Fibroblast of mammary gland (primary cell): ENCODE results near the gene SPNS3.

Experiments used
- DNase-seq: peaks from one replicate; pipeline ENCODE4 v3.0.0-alpha.2; 2010; ENCODE audit warnings: low read depth
- H3K4me3 ChIP-seq: 2 replicates; pipeline ENCODE4 v1.5.1; 2011; ENCODE audit warnings: low read depth, mild to moderate bottlenecking, low read length, moderate library complexity; ENCODE audit not compliant: control insufficient read depth
- TF ChIP-seq, protein P1 (sequence below): conservative IDR thresholded peaks from 2 replicates; pipeline ENCODE4 v1.5.1; 2011; ENCODE audit warnings: low read depth, low read length, inconsistent platforms; ENCODE audit not compliant: control insufficient read depth, insufficient read depth

Gene SPNS3, protein sequence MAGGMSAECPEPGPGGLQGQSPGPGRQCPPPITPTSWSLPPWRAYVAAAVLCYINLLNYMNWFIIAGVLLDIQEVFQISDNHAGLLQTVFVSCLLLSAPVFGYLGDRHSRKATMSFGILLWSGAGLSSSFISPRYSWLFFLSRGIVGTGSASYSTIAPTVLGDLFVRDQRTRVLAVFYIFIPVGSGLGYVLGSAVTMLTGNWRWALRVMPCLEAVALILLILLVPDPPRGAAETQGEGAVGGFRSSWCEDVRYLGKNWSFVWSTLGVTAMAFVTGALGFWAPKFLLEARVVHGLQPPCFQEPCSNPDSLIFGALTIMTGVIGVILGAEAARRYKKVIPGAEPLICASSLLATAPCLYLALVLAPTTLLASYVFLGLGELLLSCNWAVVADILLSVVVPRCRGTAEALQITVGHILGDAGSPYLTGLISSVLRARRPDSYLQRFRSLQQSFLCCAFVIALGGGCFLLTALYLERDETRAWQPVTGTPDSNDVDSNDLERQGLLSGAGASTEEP

DNA sequence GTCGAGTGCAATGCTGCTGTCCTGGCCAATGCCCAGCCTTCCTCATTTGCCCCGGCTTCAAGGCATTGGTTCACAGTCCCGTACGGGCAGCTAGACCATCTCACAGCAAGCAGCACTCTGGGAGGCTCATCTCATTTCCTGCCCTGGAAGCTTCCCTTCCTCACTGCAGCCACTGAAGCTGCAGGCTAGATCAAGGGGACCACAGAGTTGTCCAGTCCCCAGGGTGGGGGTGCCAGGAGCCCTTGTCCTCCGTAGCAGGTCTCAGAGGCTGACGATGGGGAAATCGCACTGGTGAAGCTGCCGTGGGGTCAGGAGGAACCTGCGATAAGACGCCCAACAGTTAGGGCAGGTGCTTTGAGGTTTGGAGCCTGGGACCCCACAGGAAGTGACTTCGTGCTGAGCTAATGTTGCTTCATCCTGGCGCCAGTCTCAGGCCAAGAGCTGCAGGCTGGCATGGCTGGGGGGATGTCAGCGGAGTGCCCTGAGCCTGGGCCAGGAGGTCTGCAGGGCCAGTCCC lies at the start of gene SPNS3:
SPNS3 (plus strand) TSS at position 426 of the 517 bp plus-strand sequence; CDS start at position 454, 28 bp downstream.
- H3K4me3 ChIP-seq: no peak within 1 kb of the TSS
- TF ChIP-seq, protein P1, sequence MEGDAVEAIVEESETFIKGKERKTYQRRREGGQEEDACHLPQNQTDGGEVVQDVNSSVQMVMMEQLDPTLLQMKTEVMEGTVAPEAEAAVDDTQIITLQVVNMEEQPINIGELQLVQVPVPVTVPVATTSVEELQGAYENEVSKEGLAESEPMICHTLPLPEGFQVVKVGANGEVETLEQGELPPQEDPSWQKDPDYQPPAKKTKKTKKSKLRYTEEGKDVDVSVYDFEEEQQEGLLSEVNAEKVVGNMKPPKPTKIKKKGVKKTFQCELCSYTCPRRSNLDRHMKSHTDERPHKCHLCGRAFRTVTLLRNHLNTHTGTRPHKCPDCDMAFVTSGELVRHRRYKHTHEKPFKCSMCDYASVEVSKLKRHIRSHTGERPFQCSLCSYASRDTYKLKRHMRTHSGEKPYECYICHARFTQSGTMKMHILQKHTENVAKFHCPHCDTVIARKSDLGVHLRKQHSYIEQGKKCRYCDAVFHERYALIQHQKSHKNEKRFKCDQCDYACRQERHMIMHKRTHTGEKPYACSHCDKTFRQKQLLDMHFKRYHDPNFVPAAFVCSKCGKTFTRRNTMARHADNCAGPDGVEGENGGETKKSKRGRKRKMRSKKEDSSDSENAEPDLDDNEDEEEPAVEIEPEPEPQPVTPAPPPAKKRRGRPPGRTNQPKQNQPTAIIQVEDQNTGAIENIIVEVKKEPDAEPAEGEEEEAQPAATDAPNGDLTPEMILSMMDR: no peak
- DNase-seq: no peak

DNA sequence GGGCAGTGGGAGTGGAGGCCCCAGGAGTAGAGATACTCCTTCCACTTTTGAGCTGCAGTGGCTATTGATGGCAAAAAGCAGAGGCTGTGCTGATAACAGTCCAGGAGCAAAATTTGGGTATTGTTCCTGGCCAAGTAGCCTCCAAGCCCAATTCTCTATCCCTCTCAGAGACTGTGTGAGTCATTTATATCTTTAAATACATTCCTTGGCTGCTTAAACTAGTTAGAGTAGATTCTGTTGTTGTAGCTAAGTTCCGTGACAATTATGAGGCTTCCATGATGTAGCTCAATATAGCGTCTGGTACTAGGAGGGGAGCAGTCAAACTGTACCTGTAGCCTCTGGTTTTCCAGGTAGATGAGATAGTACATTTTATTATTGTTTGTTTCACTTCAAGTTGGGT lies 47.3 kb upstream of the SPNS3 start:
- TF ChIP-seq, protein P1: no peak
- H3K4me3 ChIP-seq: no peak overlapping the region
- DNase-seq: no peak

DNA sequence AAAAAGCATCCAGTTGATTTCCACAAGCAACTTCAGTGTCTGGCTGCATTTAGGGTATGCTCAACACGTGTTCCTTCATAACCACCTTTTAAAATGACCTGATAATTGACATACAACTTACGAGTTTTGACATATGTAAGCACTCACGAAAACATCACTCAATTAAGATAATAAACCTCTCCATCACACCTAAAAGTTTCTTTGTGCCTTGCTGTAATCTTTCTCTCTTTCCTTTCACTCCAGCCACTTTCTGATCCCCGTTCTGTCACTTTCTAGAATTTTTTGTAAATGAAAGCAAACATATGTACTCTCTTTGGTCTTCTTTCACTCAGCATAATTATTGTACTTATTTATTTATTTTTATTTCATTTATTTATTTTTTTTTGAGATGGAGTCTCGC lies 46.6 kb upstream of the SPNS3 start:
- DNase-seq: no peak
- TF ChIP-seq, protein P1: no peak
- no peak overlapping the region for H3K4me3 ChIP-seq

DNA sequence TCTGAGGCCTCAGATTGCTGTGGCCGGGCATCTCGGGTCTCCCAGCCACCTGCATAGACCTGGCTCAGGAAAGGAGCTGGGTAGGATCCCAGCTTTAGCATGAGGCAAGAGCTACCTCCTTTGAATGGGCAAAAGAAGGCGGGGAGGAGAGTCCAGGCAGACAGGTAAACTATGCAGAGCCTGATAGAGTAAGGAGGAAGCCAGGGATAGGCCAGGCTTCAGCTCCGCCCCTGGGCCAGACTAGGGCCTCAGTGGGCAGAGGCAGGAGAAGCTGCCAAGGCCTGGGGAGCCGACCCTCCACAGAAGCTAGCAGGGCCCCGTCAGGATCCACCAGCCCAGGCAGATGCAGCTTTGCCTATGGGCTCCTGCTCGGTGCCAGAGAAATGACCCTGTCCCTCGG lies 44.7 kb upstream of the SPNS3 start:
- TF ChIP-seq, protein P1: no peak
- H3K4me3 ChIP-seq: no peak overlapping the region
- DNase-seq: no peak

DNA sequence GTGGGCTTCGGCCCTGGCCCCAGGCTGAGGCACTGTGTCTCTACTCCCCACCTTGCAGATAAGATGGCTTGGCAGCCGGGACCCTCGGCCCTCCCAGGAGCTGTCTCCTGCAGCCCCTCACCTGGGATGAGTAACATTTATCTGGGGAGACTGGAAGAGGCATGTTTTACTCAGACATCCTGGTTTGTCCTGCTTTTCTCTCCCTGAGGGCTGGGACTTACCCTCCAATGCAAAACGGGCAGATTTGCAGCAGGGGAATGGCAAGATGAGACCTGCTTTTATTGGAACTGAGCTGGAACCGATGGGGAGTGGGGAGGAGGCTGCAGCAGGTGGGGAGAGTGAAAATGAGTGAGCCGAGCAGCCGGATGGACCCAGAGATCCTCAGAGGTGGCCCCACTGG lies 39.9 kb upstream of the SPNS3 start:
- DNase-seq: no peak
- no peak overlapping the region for H3K4me3 ChIP-seq
- TF ChIP-seq, protein P1: no peak

DNA sequence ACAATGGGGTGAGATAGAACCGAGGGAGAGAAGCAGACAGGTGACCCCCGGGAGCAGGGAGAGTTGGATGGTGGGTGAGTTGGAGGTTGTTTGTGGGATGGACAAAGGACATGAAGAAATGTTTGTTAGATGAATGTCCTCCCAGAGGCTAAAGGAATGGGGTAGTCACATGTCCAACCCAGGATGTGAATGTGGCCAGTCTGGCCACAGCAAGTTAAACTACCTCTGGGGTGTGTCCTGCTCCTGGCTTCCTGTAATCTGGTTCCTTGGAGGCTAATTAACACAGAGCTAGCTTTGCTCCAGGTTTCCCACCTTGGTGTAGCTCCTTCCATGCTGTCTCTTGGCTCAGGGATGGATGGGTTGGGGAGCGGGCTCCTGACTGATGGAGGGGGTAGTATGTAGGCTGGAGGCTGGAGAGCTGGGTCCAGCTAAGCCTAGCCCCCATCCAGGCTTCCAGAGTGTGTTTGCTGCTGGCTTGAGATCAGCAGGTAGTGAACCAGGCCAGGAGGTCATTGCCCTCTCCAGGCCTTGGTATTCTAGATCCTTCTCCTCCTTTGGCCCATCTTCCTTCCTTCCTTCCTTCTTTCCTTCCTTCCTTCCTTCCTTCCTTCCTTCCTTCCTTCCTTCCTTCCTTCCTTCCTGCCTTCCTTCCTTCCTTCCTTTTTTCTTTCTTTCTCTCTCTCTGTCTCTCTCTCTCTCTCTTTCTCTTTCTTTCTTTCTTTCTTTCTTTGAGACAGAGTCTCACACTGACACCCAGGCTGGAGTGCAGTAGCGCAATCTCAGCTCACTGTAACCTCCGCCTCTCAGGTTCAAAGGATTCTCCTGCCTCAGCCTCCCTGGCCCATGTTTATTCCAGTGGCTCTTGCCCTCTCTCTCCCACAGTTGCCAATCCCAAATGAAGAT lies 39.3 kb upstream of the SPNS3 start:
- no peak for DNase-seq
- no peak overlapping the region for H3K4me3 ChIP-seq
- TF ChIP-seq, protein P1: no peak
